Spinal cord (tissue), 10 donors: ENCODE measurements around the gene REX1BD. TPM values are rescaled to one million over a fixed set of nuclear protein-coding genes. Genes with fewer than 3 reads are reported as not detected.
A peak's percentile ranks its signal among the peaks of the same experiment; 100 is the strongest.

Source experiments
- DNase-seq, 6 donors: peaks; one replicate each; pipeline versions ENCODE4 v3.0.0 to v3.0.0-alpha.2; 2013 to 2015; ENCODE audit warnings: low spot score in 6 of 6, low read depth in 4 of 6
- H3K27ac ChIP-seq: one replicate; pipeline ENCODE4 v1.5.1; 2013; ENCODE audit warnings: low read depth, low read length, control low read depth
- H3K27me3 ChIP-seq: one replicate; pipeline ENCODE4 v1.6.1; 2013; ENCODE audit warnings: low read length; ENCODE audit not compliant: control insufficient read depth, insufficient read depth
- H3K36me3 ChIP-seq: one replicate; pipeline ENCODE4 v1.6.1; 2013; ENCODE audit warnings: low read length; ENCODE audit not compliant: control insufficient read depth, insufficient read depth
- H3K4me1 ChIP-seq: one replicate; pipeline ENCODE4 v1.6.1; 2013; ENCODE audit warnings: low read length; ENCODE audit not compliant: control insufficient read depth, insufficient read depth
- H3K4me3 ChIP-seq: one replicate; pipeline ENCODE4 v1.5.1; 2013; ENCODE audit warnings: low read depth, low read length, control low read depth
- H3K9me3 ChIP-seq: one replicate; pipeline ENCODE4 v1.6.1; 2013; ENCODE audit warnings: low read length; ENCODE audit not compliant: control insufficient read depth, insufficient read depth
- WGBS: methylation state at CpG from one replicate; pipeline ENCODE4 v1.1.5; 2013; ENCODE audit warnings: missing lambda C conversion rate; ENCODE audit not compliant: insufficient coverage; 5-methylcytosine and 5-hydroxymethylcytosine counted together
- polyA plus RNA-seq, 2 donors: library from polyadenylated mRNA; unstranded; fragments of 120-200 nt; gene quantifications; one replicate each; pipeline ENCODE4 v1.2.1, GENCODE V29; 2013; ENCODE audit not compliant: insufficient read length in 2 of 2
- total RNA-seq, 2 donors: library from RNA; depleted of rRNA in 1 of 2; stranded (reverse); fragments of 120-200 nt in 1 of 2; fragments of >200 nt in 1 of 2; gene quantifications; one replicate each; pipeline versions ENCODE4 v1.2.3 to v1.2.4, GENCODE V29; 2013 to 2014
- donor health status: healthy.

REX1BD gene
- total and polyA plus RNA-seq, 4 donors = 23.7 to 84.5 (median 71.2) TPM

DNA sequence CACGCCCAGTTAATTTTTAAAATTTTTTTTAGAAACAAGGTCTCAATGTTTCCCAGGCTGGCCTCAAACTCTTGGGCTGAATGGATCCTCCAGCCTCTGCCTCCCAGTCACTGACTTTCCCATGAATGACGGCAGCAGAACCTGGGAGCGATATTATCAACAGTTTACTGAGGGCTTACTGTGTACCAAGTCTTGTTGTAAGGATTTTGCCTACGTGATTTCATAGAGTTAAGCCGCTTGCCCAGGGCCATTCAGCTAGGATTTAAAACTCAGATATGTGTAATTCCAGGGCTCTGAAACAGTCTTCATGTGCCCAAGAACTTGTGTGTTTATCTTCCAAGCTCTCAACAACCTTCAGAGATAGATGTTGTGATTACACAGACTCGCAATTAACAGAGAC, 37.0 kb upstream of the REX1BD start:
- no peaks in the 10 kb centered on the region for H3K27me3 ChIP-seq
- no peak overlapping the region for H3K27ac ChIP-seq
- DNase-seq = no peak
- no peaks in the 10 kb centered on the region for H3K4me1 ChIP-seq
- no peak overlapping the region for H3K4me3 ChIP-seq
- no peaks in the 10 kb centered on the region for H3K36me3 ChIP-seq
- H3K9me3 ChIP-seq = no peaks in the 10 kb centered on the region
- WGBS = 82% methylated on average over 3 of the region's 6 CpGs

DNA sequence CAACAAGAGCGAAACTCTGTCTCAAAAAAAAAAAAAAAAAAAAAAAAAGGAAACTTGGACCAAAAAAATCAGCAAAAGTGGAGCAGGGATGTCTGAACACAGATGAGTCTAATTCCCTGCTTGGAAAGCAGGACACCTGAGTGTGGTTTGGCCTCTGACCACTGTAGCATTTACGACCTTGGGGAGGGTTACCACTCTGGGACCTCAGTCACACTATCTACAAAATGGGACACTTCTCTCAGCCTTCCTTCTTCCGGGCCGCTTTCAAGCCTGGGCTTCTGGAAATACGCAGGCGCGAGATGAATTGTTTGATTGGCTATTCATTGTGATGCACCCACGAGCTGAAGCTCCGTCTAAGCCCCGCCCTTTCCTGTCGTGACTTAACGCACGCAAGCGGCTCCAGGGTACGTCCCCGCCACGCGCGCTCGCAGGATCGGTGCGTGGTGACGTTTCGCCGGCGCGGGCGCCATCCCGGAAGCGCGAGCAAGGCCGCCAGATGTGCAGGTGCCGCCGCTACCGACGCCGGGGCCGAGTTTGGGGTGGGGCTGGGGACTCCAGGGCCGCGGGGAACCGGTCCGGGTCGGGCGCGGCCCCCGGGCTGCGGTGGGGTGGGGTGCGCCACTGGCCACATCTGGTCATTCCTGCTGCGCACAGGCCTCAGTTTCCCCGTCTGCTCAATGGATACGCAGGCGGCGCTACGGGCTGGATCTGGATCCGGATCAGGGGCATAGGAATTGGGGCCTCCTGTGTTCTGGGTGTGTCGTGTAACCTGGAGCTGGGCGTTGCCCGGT, 31.0 kb upstream of the REX1BD start, which contains the start of gene KXD1:
Gene KXD1, plus strand, starts transcription at position 460 of the 791 bp plus-strand sequence. CDS start 4,187 bp downstream, outside the sequence.
- H3K36me3 ChIP-seq = peaks cover 15% of the 10 kb centered on the region
- H3K27ac ChIP-seq = peak within 1 kb of the TSS; percentile 79
- peaks cover 15% of the 10 kb centered on the region for H3K4me1 ChIP-seq
- 2% methylated on average over 54 of the region's 58 CpGs for WGBS
- H3K9me3 ChIP-seq = no peaks in the 10 kb centered on the region
- peak within 1 kb of the TSS; percentile 82 for H3K4me3 ChIP-seq
- H3K27me3 ChIP-seq = no peaks in the 10 kb centered on the region
- DNase-seq = peak; percentile 82 to 100 (median 96)

DNA sequence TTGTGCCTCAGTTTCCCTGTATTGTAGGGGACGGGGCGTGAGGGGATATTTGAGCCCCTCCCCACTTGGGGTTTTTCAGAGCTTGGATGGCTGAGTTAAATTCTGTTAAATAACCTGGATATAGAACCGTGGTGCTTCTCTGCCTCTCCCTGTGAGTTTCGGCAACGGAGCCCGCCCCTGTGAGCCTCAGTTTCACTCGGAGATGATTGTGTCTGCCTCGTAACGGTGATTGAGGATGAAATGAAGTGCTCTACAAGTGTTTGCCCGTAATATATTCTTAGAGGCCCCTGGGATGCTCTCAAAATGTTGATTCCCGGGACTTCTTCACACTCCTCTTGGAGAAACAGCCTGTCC, 30.4 kb upstream of the REX1BD start:
- Histone ChIP-seq H3K27me3 (no peaks in the 10 kb centered on the region), H3K27ac (peak overlapping the region; percentile 79), H3K4me3 (peak overlapping the region; percentile 82), H3K4me1 (peaks cover 15% of the 10 kb centered on the region), H3K9me3 (no peaks in the 10 kb centered on the region), H3K36me3 (peaks cover 18% of the 10 kb centered on the region)
- no peak for DNase-seq
- 6% methylated on average over 10 of the region's 11 CpGs for WGBS

DNA sequence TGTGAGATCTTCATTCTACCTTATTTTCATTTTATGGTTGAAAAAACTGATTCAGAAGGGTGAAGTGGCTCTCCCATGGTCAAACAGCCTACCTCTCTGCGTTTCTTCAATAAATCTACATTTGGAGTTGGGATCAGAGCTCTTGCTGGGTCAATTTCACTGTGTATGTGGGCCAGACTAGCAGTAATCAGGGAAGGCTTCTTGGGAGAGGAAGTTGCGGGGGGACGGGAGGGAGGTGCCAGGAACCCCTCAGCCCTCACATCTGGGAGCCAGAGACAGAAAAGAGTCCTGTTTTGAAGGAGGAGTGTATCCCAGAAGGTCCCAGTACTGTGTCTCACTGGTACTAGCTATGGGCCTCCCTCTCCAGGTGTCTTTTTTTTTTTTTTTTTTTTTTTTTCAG, 30.0 kb upstream of the REX1BD start:
- Histone ChIP-seq H3K27me3 (no peaks in the 10 kb centered on the region), H3K36me3 (peaks cover 22% of the 10 kb centered on the region), H3K27ac (peak overlapping the region; percentile 79), H3K9me3 (no peaks in the 10 kb centered on the region), H3K4me1 (peaks cover 15% of the 10 kb centered on the region), H3K4me3 (peak overlapping the region; percentile 82)
- no peak for DNase-seq
- 70% methylated on average over 2 of the region's 3 CpGs for WGBS

DNA sequence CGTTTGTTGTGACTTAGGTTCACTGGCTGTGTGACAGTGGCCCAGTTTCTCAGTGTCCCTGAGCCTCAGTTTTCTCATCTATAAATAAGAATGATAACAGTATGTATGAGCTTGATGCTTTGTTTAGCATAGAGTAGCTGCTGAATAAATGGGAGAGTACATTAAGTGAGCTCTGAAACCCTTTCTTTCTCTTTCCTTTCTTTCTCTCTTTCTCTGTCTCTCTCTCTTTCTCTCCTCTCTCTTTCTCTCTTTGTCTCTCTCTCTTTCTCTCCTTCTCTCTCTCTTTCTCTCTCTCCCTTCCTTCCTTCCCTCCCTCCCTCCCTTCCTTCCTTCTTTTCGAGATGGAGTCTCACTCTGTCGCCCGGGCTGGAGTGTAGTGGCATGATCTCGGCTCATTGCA, 28.9 kb upstream of the REX1BD start:
- Histone ChIP-seq H3K9me3 (no peaks in the 10 kb centered on the region), H3K4me1 (peaks cover 15% of the 10 kb centered on the region), H3K27me3 (no peaks in the 10 kb centered on the region), H3K27ac (no peak overlapping the region), H3K4me3 (no peak overlapping the region), H3K36me3 (peaks cover 33% of the 10 kb centered on the region)
- WGBS = 92% methylated on average over 2 of the region's 5 CpGs
- no peak for DNase-seq

DNA sequence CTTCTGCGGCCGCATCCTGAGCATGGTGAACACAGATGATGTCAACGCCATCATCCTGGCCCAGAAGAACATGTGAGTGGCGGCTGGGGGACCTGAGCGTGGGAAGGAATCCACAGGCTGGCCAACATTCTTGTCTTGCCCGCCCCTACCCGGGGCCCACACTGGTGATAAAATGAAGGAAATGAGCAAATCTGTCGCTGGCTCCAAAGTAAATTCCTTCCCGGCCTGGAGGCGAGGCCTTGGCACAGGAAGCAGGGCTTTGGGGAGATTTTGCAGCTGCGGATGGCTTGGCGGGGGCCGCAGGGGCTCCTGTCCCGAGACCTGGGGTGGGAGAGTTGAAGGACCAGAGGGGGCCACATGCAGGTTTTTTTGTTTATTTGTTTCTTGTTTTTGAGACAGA, 26.5 kb upstream of the REX1BD start:
- 91% methylated on average over 13 of the region's 14 CpGs for WGBS
- no peak for DNase-seq
- H3K27ac ChIP-seq = no peak overlapping the region
- H3K4me1 ChIP-seq = peaks cover 13% of the 10 kb centered on the region
- no peaks in the 10 kb centered on the region for H3K9me3 ChIP-seq
- H3K36me3 ChIP-seq = peaks cover 57% of the 10 kb centered on the region
- H3K4me3 ChIP-seq = no peak overlapping the region
- H3K27me3 ChIP-seq = no peaks in the 10 kb centered on the region

DNA sequence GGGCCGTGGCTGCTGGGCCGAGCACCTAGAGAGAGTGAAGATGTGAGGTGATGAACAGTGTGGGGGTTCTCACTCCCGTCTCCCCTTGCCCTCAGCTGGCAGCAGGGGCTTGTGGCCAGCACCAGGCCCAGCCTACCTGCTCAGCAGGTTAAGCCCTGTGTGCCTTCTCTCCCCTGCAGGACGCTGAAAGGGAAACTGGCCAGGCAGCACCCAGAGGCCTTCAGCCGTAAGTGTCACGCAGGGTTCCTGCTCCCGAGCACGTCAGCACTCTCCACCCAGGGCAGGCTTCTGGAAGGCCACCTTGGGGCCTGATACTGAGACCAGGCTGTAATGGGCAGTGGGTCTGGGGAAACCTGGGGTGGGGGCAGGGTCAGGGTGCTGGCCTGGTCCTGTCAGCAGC, 21.6 kb upstream of the REX1BD start:
- 99% methylated on average over 8 of the region's 8 CpGs for WGBS
- no peak overlapping the region for H3K27ac ChIP-seq
- no peak for DNase-seq
- peaks cover 7% of the 10 kb centered on the region for H3K4me1 ChIP-seq
- H3K27me3 ChIP-seq = no peaks in the 10 kb centered on the region
- H3K36me3 ChIP-seq = peaks cover 73% of the 10 kb centered on the region
- H3K4me3 ChIP-seq = no peak overlapping the region
- no peaks in the 10 kb centered on the region for H3K9me3 ChIP-seq

DNA sequence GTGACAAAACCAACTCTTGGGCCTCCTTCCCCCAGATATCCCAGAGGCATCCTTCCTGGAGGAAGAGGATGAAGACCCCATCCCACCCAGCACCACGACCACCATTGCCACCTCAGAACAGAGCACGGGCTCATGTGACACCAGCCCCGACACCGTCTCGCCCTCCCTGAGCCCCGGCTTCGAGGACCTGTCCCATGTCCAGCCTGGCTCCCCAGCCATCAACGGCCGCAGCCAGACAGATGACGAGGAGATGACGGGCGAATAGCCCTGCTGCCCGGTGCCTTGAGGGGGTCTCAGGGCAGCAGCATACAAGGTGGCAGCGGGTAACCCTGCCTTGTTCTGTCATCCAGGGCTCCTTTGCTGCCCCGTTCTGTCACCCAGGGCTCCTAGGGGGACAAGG, 20.2 kb upstream of the REX1BD start:
- Histone ChIP-seq H3K4me1 (peaks cover 21% of the 10 kb centered on the region), H3K36me3 (peaks cover 66% of the 10 kb centered on the region), H3K27ac (no peak overlapping the region), H3K27me3 (no peaks in the 10 kb centered on the region), H3K4me3 (no peak overlapping the region), H3K9me3 (no peaks in the 10 kb centered on the region)
- no peak for DNase-seq
- 95% methylated on average over 13 of the region's 15 CpGs for WGBS

DNA sequence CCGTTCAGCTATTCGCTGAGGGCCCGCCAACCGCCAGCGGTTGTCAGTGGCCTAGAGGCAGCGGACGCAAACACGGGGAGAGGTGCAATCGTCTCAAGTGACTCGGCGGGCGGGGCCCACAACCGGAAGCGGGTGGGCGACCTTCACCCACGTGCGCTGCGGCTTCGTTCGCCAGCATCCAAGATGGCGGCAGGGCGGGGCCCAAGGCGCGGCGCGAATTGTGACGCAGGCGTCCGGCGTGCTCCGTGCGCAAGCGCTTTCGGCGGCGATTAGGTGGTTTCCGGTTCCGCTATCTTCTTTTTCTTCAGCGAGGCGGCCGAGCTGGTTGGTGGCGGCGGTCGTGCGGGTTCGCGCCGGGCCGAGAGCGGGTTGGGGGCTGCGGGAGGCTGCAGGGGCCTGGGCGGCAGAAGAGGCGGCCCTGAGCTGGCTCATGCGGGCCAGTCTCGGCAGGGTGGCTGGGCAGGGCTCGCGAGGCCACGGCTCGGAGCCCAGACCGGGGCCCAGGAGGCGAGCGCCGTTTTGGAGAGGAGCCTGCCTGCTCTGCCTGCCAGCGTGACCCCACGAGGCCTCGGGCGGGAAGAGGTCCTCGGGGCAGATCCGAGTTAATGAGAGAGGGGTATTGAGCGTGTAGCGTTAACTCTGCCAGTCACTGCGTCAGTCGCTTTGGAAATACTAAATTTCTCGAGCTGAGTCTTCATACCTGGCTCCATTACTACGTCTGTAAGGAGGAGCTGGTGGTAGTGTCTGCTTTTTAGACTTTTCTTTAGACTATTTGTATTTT, 16.8 kb upstream of the REX1BD start, which contains the start of gene UBA52:
Gene UBA52, plus strand, starts transcription at position 294 of the 781 bp plus-strand sequence. CDS start 1,444 bp downstream, outside the sequence.
- peaks cover 65% of the 10 kb centered on the region for H3K36me3 ChIP-seq
- H3K4me1 ChIP-seq = peaks cover 22% of the 10 kb centered on the region
- WGBS = 0% methylated on average over 72 of the region's 75 CpGs
- H3K9me3 ChIP-seq = no peaks in the 10 kb centered on the region
- H3K4me3 ChIP-seq = peak within 1 kb of the TSS; percentile 90
- H3K27ac ChIP-seq = peak within 1 kb of the TSS; percentile 80
- peak; percentile 91 to 99 (median 94) for DNase-seq
- no peaks in the 10 kb centered on the region for H3K27me3 ChIP-seq
